Measurements from ENCODE around the gene PDAP1. TPM values are rescaled to one million over a fixed set of nuclear protein-coding genes. Genes with fewer than 3 reads are reported as not detected.
A peak's percentile ranks its signal among the peaks of the same experiment; 100 is the strongest.
"Not testable (repeated sequence)": the region's sequence is repeated elsewhere in the genome, so short reads cannot be mapped to it uniquely, and the experiment has no call there.

Gene PDAP1
- polyA plus RNA-seq, 1 donor (not counting 4 experiments of a cell fraction or from before 2014, with no cell fraction given), result 99.1 TPM

- H3K4me3 ChIP-seq (ENCODE audit: control insufficient read depth in 2 of 3, extremely low read depth in 1 of 3, insufficient read depth in 2 of 3, low read depth in 1 of 3, low read length in 3 of 3), result peak overlapping the region in 2 of 3 experiments; percentile 6 to 32
- no peaks in the 10 kb centered on the region for H3K27me3 ChIP-seq (ENCODE audit: control insufficient read depth, extremely low read depth, insufficient read depth, low read length)
- peaks cover 6% of the 10 kb centered on the region for H3K9me1 ChIP-seq (ENCODE audit: control insufficient read depth, extremely low read depth, insufficient read depth, low read length)
- DNase-seq (ENCODE audit: low read depth, low spot score) (no peak), FAIRE-seq (no peak)
- peak overlapping the region; percentile 88 for H3K27ac ChIP-seq (ENCODE audit: control insufficient read depth, insufficient read depth, low read length)
- H3K4me2 ChIP-seq (ENCODE audit: control insufficient read depth, extremely low read depth, insufficient read depth, low read depth, low read length), result peak overlapping the region; percentile 49
- no peak for TF ChIP-seq CTCF (optimal IDR thresholded peaks at IDR 0.05 in 1 of 3, IDR thresholded peaks at IDR 0.05 in 1 of 3, conservative IDR thresholded peaks at IDR 0.05 in 1 of 3; ENCODE audit: extremely low read depth in 1 of 3, insufficient read depth in 2 of 3, low read length in 3 of 3)
- no peak for TF ChIP-seq EZH2 (IDR thresholded peaks at IDR 0.05; ENCODE audit: low read length)
- peaks cover 44% of the 10 kb centered on the region for H3K4me1 ChIP-seq (ENCODE audit: control insufficient read depth, extremely low read depth, insufficient read depth, low read length)
- peaks cover 27 to 39% of the 10 kb centered on the region in 2 experiments for H3K36me3 ChIP-seq (ENCODE audit: control insufficient read depth in 2 of 2, extremely low read depth in 1 of 2, insufficient read depth in 2 of 2, low read length in 2 of 2)
- H3K79me2 ChIP-seq (ENCODE audit: control insufficient read depth, insufficient read depth, low read length), result peaks cover 54% of the 10 kb centered on the region
- H3K9me3 ChIP-seq (ENCODE audit: control insufficient read depth, low read depth, low read length), result no peaks in the 10 kb centered on the region
- no peak overlapping the region for H2AFZ ChIP-seq (ENCODE audit: control insufficient read depth, low read length)
- dilution Hi-C loops (cut with MboI; ENCODE audit: extremely low pct_ligation_motif_present, low sequenced_read_pairs), result no loop called here
- H3K9ac ChIP-seq (ENCODE audit: control insufficient read depth, extremely low read depth, insufficient read depth, low read length), result peak overlapping the region; percentile 73
- H4K20me1 ChIP-seq (ENCODE audit: control insufficient read depth, extremely low read depth, insufficient read depth, low read length), result peaks cover 40% of the 10 kb centered on the region
Measured at GRCh38 chr7:99380823-99381663, 27.4 kb downstream of the PDAP1 start.

- Histone ChIP-seq H3K9ac (ENCODE audit: control insufficient read depth, extremely low read depth, insufficient read depth, low read length) (peak overlapping the region; percentile 73), H3K79me2 (ENCODE audit: control insufficient read depth, insufficient read depth, low read length) (peaks cover 56% of the 10 kb centered on the region), H3K9me3 (ENCODE audit: control insufficient read depth, low read depth, low read length) (no peaks in the 10 kb centered on the region), H3K36me3 (ENCODE audit: control insufficient read depth in 2 of 2, extremely low read depth in 1 of 2, insufficient read depth in 2 of 2, low read length in 2 of 2) (peaks cover 25 to 35% of the 10 kb centered on the region in 2 experiments), H3K4me1 (ENCODE audit: control insufficient read depth, extremely low read depth, insufficient read depth, low read length) (peaks cover 44% of the 10 kb centered on the region), H3K27me3 (ENCODE audit: control insufficient read depth, extremely low read depth, insufficient read depth, low read length) (no peaks in the 10 kb centered on the region), H4K20me1 (ENCODE audit: control insufficient read depth, extremely low read depth, insufficient read depth, low read length) (peaks cover 37% of the 10 kb centered on the region), H3K4me3 (ENCODE audit: control insufficient read depth in 2 of 3, extremely low read depth in 1 of 3, insufficient read depth in 2 of 3, low read depth in 1 of 3, low read length in 3 of 3) (peak overlapping the region in 2 of 3 experiments; percentile 6 to 32), H2AFZ (ENCODE audit: control insufficient read depth, low read length) (no peak overlapping the region), H3K9me1 (ENCODE audit: control insufficient read depth, extremely low read depth, insufficient read depth, low read length) (peaks cover 6% of the 10 kb centered on the region), H3K27ac (ENCODE audit: control insufficient read depth, insufficient read depth, low read length) (peak overlapping the region; percentile 88), H3K4me2 (ENCODE audit: control insufficient read depth, extremely low read depth, insufficient read depth, low read depth, low read length) (peak overlapping the region; percentile 49)
- DNase-seq (ENCODE audit: low read depth, low spot score) (no peak), FAIRE-seq (peak; percentile 58)
- TF ChIP-seq CTCF (optimal IDR thresholded peaks at IDR 0.05 in 1 of 3, IDR thresholded peaks at IDR 0.05 in 1 of 3, conservative IDR thresholded peaks at IDR 0.05 in 1 of 3; ENCODE audit: extremely low read depth in 1 of 3, insufficient read depth in 2 of 3, low read length in 3 of 3) (no peak), EZH2 (IDR thresholded peaks at IDR 0.05; ENCODE audit: low read length) (no peak)
- dilution Hi-C loops (cut with MboI; ENCODE audit: extremely low pct_ligation_motif_present, low sequenced_read_pairs), result no loop called here
Measured at GRCh38 chr7:99380032-99380822, 28.2 kb downstream of the PDAP1 start.

GRCh38 chr7:99379693-99380031 is 28.7 kb downstream of the PDAP1 start:
- Histone ChIP-seq H3K36me3 (ENCODE audit: control insufficient read depth in 2 of 2, extremely low read depth in 1 of 2, insufficient read depth in 2 of 2, low read length in 2 of 2) (peaks cover 25 to 35% of the 10 kb centered on the region in 2 experiments), H3K9ac (ENCODE audit: control insufficient read depth, extremely low read depth, insufficient read depth, low read length) (peak overlapping the region; percentile 73), H3K4me1 (ENCODE audit: control insufficient read depth, extremely low read depth, insufficient read depth, low read length) (peaks cover 44% of the 10 kb centered on the region), H3K27ac (ENCODE audit: control insufficient read depth, insufficient read depth, low read length) (peak overlapping the region; percentile 88), H3K79me2 (ENCODE audit: control insufficient read depth, insufficient read depth, low read length) (peaks cover 56% of the 10 kb centered on the region), H3K4me2 (ENCODE audit: control insufficient read depth, extremely low read depth, insufficient read depth, low read depth, low read length) (peak overlapping the region; percentile 49), H4K20me1 (ENCODE audit: control insufficient read depth, extremely low read depth, insufficient read depth, low read length) (peaks cover 37% of the 10 kb centered on the region)
- H3K27me3 ChIP-seq (ENCODE audit: control insufficient read depth, extremely low read depth, insufficient read depth, low read length); FAIRE-seq; H2AFZ ChIP-seq (ENCODE audit: control insufficient read depth, low read length); H3K9me3 ChIP-seq (ENCODE audit: control insufficient read depth, low read depth, low read length); H3K4me3 ChIP-seq (ENCODE audit: control insufficient read depth in 2 of 3, extremely low read depth in 1 of 3, insufficient read depth in 2 of 3, low read depth in 1 of 3, low read length in 3 of 3); dilution Hi-C loops (cut with MboI; ENCODE audit: extremely low pct_ligation_motif_present, low sequenced_read_pairs); DNase-seq (ENCODE audit: low read depth, low spot score); H3K9me1 ChIP-seq (ENCODE audit: control insufficient read depth, extremely low read depth, insufficient read depth, low read length): not testable (repeated sequence)
